ENCODE measurements around the gene ATG7.
"Not testable (repeated sequence)": the region's sequence is repeated elsewhere in the genome, so short reads cannot be mapped to it uniquely, and the experiment has no call there.

The ATG7 gene

DNA sequence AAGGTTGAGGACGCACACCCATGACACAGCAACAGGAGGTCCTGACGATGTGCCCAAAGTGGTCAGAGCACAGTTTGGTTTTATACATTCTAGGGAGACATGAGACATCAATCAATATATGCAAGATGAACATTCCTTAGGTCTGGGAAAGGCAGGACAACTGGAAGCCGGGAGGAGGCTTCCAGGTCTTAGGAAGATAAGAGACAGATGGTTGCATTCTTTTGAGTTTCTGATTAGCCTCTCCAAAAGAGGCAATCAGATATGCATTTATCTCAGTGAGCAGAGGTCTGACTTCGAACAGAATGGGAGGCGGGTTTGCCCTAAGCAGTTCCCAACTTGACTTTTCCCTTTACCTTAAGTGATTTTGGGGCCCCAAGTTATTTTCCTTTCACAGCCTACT is 16.7 kb upstream of the ATG7 start:
- not testable (repeated sequence) for DNase-seq

DNA sequence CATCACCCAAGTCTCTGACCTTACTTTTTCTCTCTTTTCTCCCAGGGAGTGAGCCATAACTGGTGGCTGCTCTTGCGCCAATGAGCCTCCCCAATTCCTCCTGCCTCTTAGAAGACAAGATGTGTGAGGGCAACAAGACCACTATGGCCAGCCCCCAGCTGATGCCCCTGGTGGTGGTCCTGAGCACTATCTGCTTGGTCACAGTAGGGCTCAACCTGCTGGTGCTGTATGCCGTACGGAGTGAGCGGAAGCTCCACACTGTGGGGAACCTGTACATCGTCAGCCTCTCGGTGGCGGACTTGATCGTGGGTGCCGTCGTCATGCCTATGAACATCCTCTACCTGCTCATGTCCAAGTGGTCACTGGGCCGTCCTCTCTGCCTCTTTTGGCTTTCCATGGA is 13.2 kb upstream of the ATG7 start:
- no peak for DNase-seq

DNA sequence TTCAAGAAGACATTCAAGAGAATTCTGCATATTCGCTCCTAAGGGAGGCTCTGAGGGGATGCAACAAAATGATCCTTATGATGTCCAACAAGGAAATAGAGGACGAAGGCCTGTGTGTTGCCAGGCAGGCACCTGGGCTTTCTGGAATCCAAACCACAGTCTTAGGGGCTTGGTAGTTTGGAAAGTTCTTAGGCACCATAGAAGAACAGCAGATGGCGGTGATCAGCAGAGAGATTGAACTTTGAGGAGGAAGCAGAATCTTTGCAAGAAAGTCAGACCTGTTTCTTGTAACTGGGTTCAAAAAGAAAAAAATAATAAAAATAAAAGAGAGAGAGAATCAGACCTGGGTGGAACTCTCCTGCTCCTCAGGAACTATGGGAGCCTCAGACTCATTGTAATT is 11.7 kb upstream of the ATG7 start:
- DNase-seq: no peak

DNA sequence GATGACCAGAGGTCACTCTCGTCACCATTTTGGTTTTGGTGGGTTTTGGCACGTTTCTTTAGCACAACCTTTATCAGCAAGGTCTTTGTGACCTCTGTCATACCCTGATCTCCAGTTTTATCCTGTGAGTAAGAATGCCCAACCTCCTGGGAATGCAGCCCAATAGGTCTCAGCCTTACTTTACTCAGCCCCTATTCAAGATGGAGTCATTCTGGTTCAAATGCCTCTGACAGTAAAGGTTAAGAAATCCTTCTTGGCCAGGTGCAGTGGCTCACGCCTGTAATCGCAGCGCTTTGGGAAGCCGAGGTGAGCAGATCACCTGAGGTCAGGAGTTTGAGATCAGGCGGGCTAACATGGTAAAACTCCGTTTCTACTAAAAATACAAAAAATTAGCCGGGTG is 3.2 kb upstream of the ATG7 start:
- DNase-seq: no peak

GRCh38 chr3:11272906-11273574 is 843 bp downstream of the ATG7 start:
- DNase-seq: no peak

DNA sequence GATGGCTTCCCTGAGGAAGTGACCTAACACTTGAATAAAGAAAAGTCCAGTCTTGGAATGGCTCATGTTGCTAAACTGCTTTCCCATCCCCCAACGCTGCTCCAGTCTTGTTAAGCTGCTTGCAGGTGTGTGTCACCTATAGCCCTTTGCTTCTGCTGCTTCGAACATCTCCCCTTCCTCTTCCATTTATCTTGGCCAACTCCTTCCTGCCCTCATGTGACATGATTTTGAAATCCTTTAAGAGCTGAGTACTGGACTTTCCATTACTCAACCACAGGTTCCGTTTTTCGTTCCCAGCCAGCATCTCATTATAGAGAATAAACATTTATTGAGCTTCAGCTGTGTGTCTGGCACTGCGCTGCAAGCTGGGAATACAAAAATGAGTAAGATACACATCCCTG is 1.7 kb downstream of the ATG7 start:
- DNase-seq: no peak

- DNase-seq: no peak
These were observed 2.5 kb downstream of the ATG7 start for GRCh38 chr3:11274566-11275142.

- DNase-seq: no peak
These were observed 3.7 kb downstream of the ATG7 start for GRCh38 chr3:11275926-11276325.

GRCh38 chr3:11276901-11277300 is 4.7 kb downstream of the ATG7 start:
- DNase-seq: no peak

DNA sequence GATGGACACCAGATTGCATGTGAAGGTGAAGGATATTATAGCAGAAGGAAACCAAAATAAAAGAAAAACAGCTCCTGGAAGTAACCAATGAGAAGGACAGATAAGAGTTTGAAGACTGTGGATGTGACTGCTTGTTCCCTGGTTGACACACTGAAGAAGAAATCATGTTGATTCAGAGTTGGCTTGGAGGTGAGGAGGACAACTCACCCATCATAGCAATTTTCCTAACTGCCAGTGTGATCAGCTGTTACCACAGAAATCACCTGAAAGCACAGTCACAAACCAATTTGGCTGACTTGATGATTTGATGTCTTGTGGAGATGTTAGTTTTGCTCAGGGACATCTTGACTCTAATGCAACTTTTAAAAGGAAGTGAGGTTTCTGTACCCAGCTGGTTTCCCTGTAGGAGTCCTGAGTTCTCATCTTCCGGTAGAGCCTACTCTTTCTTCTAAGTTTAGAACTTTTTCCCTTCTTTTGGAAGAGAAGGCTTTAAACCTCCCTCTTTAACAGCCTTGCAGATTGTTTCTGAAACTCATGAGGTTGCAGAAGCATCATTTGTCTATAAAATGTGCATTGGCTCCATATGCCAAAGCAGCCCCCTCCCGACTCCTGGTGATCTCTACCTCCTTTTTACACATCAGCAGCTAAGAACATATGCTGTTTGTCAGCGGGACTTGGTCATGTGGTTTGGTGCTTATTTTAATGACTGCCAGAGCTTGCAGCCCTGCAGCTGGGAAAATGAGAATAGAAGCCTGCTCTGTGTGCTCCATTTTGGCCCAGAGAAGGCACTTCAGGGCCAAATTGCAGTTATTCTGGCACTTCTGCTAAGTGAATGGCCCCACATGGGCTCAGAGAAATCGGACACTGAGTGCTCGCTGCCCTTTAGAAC is 10.3 kb downstream of the ATG7 start:
- peak; percentile 3 for DNase-seq

DNA sequence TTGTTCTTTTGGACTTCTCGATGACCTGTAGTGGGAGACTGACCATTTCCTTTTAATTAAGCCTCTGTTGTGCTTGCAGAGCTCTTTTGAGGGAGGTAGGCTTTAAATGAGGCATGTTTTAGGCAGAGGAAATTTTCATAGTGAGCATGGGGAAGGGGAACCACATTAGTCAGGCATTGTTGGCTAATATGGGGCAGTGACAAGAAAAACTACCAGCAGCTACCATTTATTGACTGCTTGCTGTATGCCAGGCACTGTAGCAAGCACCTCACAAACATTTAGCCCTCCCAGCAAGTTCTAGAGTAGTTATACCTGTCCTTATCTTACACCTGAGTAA is 10.9 kb downstream of the ATG7 start:
- no peak for DNase-seq

DNA sequence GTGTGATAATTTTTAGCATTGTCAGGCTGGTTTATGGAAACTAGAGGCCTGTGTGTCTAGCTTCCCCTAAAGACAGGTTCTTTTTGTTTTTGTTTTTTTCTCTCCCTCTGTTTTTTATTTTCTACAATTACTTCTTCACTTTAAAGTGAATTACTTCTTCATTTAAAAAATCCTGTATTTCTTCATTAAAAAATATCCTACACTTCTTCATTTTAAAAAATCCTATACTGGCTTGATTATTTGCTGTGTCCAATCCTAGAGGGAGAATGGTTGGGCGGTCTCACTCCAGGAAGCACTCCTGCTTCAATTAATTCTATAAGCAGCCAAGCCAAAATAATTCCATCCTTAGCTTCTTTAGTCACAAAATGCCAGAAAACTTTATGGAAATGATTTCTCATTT is 11.8 kb downstream of the ATG7 start:
- DNase-seq: no peak

DNA sequence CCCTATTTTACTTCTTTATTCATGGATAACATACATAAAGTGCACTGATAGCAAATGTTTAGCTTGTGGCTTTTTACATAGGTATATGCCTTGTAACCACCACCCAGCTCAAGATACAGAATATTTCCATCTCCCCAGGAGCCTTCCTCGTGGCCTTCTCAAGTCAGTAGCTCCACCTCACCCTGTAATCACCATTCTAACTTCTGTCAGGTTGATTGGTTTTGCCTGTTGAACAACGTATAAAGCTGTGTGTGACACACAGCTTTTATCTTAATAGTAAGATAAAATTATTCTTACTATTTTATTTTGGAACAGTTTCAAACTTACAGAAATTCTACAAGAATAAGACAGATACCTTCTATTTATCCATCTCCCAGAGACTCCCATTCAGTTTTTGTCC is 13.3 kb downstream of the ATG7 start:
- no peak for DNase-seq

- no peak for DNase-seq
These were observed 15.2 kb downstream of the ATG7 start for GRCh38 chr3:11287404-11287803.

- no peak for DNase-seq
These were observed 15.9 kb downstream of the ATG7 start for GRCh38 chr3:11288021-11288491.

DNA sequence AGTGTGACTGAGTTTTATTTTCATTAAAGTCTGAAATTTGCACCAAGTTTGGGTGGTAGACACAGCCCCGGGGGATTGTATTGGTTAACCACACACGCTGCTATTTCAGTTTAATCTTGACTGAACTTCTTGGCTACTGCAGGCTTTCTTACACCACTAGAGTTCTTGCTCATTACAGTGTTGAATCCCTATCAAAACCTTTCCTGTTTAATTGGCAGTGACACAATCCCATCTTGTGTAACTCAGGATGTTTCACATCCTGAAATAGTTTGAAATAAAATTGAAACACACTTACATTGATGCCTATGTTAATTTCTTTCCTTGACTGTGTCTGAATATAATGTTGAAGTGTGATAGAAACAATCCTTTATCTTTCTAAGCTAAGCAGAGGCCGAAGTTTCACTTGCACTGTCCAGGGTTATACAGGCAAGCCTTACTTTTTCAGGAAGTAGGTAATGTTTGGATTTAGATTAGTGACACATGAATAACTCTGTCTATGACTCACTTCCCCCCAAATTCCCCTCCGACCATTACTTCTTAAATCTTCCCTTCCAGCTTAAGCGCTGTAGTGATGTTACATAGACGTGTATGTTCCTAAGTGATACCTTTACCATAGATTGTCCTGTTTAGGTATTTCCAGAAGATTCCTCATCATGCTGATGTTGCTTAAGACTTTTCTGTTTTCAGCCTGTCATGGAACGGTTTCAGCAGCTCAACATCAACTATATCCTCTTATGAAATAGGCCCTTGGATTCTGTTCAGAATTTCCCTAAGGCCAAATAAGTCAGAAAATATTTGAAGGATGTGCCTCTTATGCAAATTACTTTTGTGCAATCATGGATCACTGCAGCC is 16.8 kb downstream of the ATG7 start:
- DNase-seq: no peak

DNA sequence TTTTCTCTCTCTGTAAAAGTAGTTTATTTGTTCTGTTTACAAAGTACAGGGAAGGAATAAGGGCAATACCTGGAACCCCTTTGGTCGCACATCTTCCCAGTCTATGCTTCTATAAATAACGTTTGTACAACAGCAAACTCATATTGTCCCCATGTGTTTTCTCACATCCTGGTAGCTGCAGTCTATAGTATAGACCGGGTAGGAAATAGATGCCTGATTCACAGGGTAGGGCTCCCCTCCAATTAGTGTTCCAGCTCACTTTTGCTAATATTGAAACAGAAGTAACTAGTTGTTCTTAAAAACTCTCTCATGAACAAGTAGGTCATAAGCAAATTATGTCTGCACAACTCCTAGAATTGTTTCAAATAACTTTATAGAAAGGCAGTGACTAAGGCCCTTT is 17.7 kb downstream of the ATG7 start:
- no peak for DNase-seq

GRCh38 chr3:11290743-11291680 is 18.8 kb downstream of the ATG7 start:
- no peak for DNase-seq

DNA sequence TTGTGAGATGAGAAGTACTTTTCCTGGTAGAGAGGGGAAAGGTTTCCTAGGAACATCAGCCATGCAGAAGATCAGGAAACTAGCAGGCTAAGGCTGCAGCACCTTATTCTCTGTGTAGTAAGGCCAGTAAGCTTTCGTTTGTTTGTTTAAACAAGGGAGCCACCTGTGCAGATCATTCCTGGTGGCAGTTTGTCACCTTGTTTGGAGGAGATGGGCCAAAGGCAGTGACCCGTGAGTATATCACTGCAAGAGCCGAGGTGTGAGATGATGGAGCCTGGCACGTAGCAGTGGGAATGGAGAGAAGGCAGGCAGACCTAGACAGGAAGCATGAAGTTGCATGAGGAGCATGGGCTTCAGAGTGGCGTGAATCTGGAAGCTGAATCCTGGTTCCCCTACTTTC is 19.6 kb downstream of the ATG7 start:
- DNase-seq: no peak

DNA sequence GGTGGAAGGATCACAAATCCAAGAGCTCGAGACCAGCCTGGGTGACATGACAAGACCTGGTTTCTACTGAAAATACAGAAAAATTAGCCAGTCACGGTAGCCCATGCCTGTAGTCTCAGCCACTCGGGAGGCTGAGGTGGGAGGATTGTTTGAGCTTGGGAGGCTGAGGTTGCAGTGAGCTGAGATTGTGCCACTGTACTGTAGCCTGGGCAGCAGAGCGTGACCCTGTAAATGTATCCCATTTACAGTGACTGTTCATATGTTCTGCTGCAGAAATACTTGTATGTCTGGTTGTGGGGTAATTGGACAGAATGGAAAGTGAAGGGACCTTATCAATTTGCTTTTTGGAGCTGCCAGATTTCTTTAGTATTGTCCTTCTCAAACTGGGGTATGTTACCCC is 24.9 kb downstream of the ATG7 start:
- DNase-seq: no peak

DNA sequence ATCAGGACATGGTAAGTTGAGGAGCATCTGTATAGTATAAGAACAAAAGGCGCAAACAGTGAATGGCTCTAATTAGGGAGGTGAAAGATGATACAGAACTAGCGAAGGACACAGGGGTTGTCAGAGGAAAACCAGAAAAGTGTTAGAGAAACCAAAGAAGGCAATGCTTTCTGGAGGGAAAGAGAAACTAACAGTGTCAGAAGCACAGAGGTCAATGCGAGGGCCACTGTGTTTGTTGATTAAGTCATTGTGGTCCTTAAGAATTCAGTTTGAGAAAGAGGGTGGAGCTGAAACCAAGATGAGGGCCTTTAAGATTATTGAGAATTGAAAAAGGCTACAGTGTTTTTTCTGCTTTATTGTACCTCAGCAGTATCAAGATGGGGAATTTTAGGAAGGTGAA is 28.8 kb downstream of the ATG7 start:
- no peak for DNase-seq

DNA sequence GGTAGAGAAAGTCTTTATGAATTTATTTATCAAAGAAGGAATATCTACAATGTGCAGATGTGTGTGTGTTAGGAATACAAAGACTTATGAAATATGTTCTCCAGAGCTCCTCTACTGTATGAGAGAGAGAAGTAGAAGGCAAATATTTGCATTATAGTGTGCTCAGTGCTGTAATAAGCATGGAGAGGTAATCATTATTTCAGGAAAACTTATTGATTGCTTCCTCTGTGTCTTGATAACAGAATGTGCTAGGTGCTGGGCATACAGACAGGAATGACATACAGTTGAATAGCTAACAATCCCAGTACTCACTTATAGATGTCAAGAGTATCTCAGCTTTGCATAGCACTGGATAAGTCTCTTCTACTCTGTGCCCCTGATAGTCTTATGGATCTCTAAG is 30.2 kb downstream of the ATG7 start:
- no peak for DNase-seq

Data from NCI-H524 treated with DMSO at 0.1 percent for 48 hours (cell line).